ENCODE results near the gene UVRAG.

GRCh38 chr11:75801362-75802020 lies 13.5 kb upstream of the UVRAG start:
- TF ChIP-seq CTCF (IDR thresholded peaks at IDR 0.05; ENCODE audit: low read length) (no peak), EZH2 (optimal IDR thresholded peaks at IDR 0.05; ENCODE audit: low read depth, low read length) (no peak)
